MM.1S (cell line): Measurements from ENCODE around the gene MRPL17.

ENCODE experiments used
- DNase-seq: peaks from one replicate; pipeline ENCODE4 v3.0.0-alpha.2; 2015
- H2AFZ ChIP-seq: fragments of 300-600 bp; sonication (generic); 2 replicates; pipeline ENCODE4 v1.6.0; 2016; ENCODE audit warnings: antibody characterized with exemption, low read length
- H3F3A ChIP-seq: fragments of 300-600 bp; sonication (generic); 2 replicates; pipeline ENCODE4 v1.6.1; 2016; ENCODE audit warnings: mild to moderate bottlenecking, antibody characterized with exemption, low read length, moderate library complexity, mixed read lengths; ENCODE audit not compliant: insufficient read depth
- H3K27ac ChIP-seq: fragments of 300-600 bp; sonication (generic); 2 replicates; pipeline ENCODE4 v1.5.1; 2016; ENCODE audit warnings: mild to moderate bottlenecking, low read length
- H3K27me3 ChIP-seq: fragments of 300-600 bp; sonication (generic); replicated peaks from 2 replicates; pipeline ENCODE4 v1.6.0; 2016; ENCODE audit warnings: low read length; ENCODE audit not compliant: insufficient read depth
- H3K36me3 ChIP-seq: fragments of 300-600 bp; sonication (generic); replicated peaks from 2 replicates; pipeline ENCODE4 v1.6.1; 2016; ENCODE audit warnings: mild to moderate bottlenecking, low read length, mixed read lengths; ENCODE audit not compliant: insufficient read depth
- H3K4me1 ChIP-seq: fragments of 300-600 bp; sonication (generic); 2 replicates; pipeline ENCODE4 v1.6.1; 2016; ENCODE audit warnings: low read length, mixed read lengths
- H3K4me2 ChIP-seq: fragments of 300-600 bp; sonication (generic); 2 replicates; pipeline ENCODE4 v1.6.0; 2016; ENCODE audit warnings: low read depth, low read length
- H3K4me3 ChIP-seq: fragments of 300-600 bp; sonication (generic); 2 replicates; pipeline ENCODE4 v1.5.1; 2016; ENCODE audit warnings: low read length, mixed read lengths
- H3K79me2 ChIP-seq: fragments of 300-600 bp; sonication (generic); 2 replicates; pipeline ENCODE4 v1.6.1; 2016; ENCODE audit warnings: mixed run types, low read length, mixed read lengths
- H3K9ac ChIP-seq: fragments of 300-600 bp; sonication (generic); 2 replicates; pipeline ENCODE4 v1.6.1; 2016; ENCODE audit warnings: low read length, mixed read lengths
- H3K9me2 ChIP-seq: fragments of 300-600 bp; sonication (generic); replicated peaks from 2 replicates; pipeline ENCODE4 v1.6.1; 2016; ENCODE audit warnings: mild to moderate bottlenecking, low read length, mixed read lengths; ENCODE audit not compliant: insufficient read depth
- H3K9me3 ChIP-seq: fragments of 300-600 bp; sonication (generic); replicated peaks from 2 replicates; pipeline ENCODE4 v1.6.1; 2016; ENCODE audit warnings: mild to moderate bottlenecking, low read length, mixed read lengths; ENCODE audit not compliant: insufficient read depth
- H4K20me1 ChIP-seq: fragments of 300-600 bp; sonication (generic); 2 replicates; pipeline ENCODE4 v1.6.1; 2016; ENCODE audit warnings: mild to moderate bottlenecking, low read length, moderate library complexity, mixed read lengths; ENCODE audit not compliant: insufficient read depth
- CTCF ChIP-seq: fragments of 300-600 bp; sonication (generic); IDR thresholded peaks from 2 replicates; pipeline ENCODE4 v1.5.1; 2016; ENCODE audit warnings: antibody characterized with exemption, low read length, mixed read lengths
- EZH2 ChIP-seq: fragments of 300-600 bp; sonication (generic); optimal IDR thresholded peaks from 2 replicates; pipeline ENCODE3; 2017; ENCODE audit warnings: low read depth, mild to moderate bottlenecking, antibody characterized with exemption, low read length, mixed read lengths
- EZH2phosphoT487 ChIP-seq: fragments of 300-600 bp; sonication (generic); IDR thresholded peaks from 2 replicates; pipeline ENCODE4 v1.6.1; 2018; ENCODE audit warnings: antibody characterized with exemption, low read length

MRPL17 gene

GRCh38 chr11:6646576-6646917, 36.6 kb downstream of the MRPL17 start:
- TF ChIP-seq EZH2 (no peak), EZH2phosphoT487 (no peak), CTCF (no peak)
- H3K4me1 ChIP-seq, result no peaks in the 10 kb centered on the region
- no peaks in the 10 kb centered on the region for H3K9me3 ChIP-seq
- H3K9me2 ChIP-seq, result no peaks in the 10 kb centered on the region
- no peaks in the 10 kb centered on the region for H3F3A ChIP-seq
- no peak overlapping the region for H3K9ac ChIP-seq
- H2AFZ ChIP-seq, result no peak overlapping the region
- H3K36me3 ChIP-seq, result no peaks in the 10 kb centered on the region
- no peak overlapping the region for H3K27ac ChIP-seq
- H4K20me1 ChIP-seq, result no peaks in the 10 kb centered on the region
- no peaks in the 10 kb centered on the region for H3K79me2 ChIP-seq
- DNase-seq, result no peak
- H3K4me3 ChIP-seq, result no peak overlapping the region
- no peak overlapping the region for H3K4me2 ChIP-seq
- H3K27me3 ChIP-seq, result 0 out of 2 replicates have a peak, but pooled peaks cover 16% of the 10 kb centered on the region

GRCh38 chr11:6646071-6646470, 37.1 kb downstream of the MRPL17 start:
- H3K4me2 ChIP-seq, result no peak overlapping the region
- no peak overlapping the region for H3K27ac ChIP-seq
- no peaks in the 10 kb centered on the region for H3K9me3 ChIP-seq
- no peak overlapping the region for H3K9ac ChIP-seq
- no peaks in the 10 kb centered on the region for H4K20me1 ChIP-seq
- TF ChIP-seq EZH2, result no peak
- no peak for TF ChIP-seq CTCF
- no peak for TF ChIP-seq EZH2phosphoT487
- no peaks in the 10 kb centered on the region for H3K4me1 ChIP-seq
- DNase-seq, result no peak
- no peaks in the 10 kb centered on the region for H3K79me2 ChIP-seq
- H3K4me3 ChIP-seq, result no peak overlapping the region
- no peaks in the 10 kb centered on the region for H3F3A ChIP-seq
- no peaks in the 10 kb centered on the region for H3K9me2 ChIP-seq
- no peaks in the 10 kb centered on the region for H3K36me3 ChIP-seq
- 0 out of 2 replicates have a peak, but pooled peaks cover 16% of the 10 kb centered on the region for H3K27me3 ChIP-seq
- no peak overlapping the region for H2AFZ ChIP-seq

GRCh38 chr11:6642957-6643356, 40.2 kb downstream of the MRPL17 start:
- TF ChIP-seq EZH2phosphoT487, result no peak
- no peak for TF ChIP-seq EZH2
- TF ChIP-seq CTCF, result no peak
- Histone ChIP-seq H3K9ac (no peak overlapping the region), H3K9me2 (no peaks in the 10 kb centered on the region), H3K27ac (no peak overlapping the region), H3K4me2 (no peak overlapping the region), H3K27me3 (no peaks in the 10 kb centered on the region), H3F3A (no peaks in the 10 kb centered on the region), H2AFZ (no peak overlapping the region), H3K4me3 (no peak overlapping the region), H3K79me2 (no peaks in the 10 kb centered on the region), H4K20me1 (no peaks in the 10 kb centered on the region), H3K4me1 (no peaks in the 10 kb centered on the region), H3K9me3 (no peaks in the 10 kb centered on the region), H3K36me3 (no peaks in the 10 kb centered on the region)
- DNase-seq, result no peak
